ENCODE results near the gene CXCL11.
"Not testable (repeated sequence)": the region's sequence is repeated elsewhere in the genome, so short reads cannot be mapped to it uniquely, and the experiment has no call there.

The CXCL11 gene

DNA sequence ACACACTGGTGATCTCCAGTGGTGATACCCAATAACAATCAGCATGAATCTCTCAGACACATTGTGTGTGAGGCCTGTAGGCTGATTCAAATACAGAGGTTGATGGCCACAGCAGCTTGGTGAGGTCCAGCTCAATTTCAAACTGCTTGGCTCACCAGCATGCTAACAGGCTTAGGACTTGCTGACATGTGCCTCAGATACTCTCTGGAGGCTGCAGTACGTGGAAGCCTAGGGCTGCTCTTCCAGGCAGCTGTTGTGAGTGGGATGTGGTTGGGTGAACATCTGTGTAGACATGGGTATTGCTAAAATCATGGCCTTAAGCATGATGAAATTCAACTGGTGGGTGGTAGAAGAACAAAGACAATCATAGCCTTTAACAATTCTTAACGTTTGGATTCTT, 32.8 kb downstream of the CXCL11 start:
- in situ Hi-C loops (cut with HindIII; ENCODE audit: low sequenced_read_pairs) = no loop called here

DNA sequence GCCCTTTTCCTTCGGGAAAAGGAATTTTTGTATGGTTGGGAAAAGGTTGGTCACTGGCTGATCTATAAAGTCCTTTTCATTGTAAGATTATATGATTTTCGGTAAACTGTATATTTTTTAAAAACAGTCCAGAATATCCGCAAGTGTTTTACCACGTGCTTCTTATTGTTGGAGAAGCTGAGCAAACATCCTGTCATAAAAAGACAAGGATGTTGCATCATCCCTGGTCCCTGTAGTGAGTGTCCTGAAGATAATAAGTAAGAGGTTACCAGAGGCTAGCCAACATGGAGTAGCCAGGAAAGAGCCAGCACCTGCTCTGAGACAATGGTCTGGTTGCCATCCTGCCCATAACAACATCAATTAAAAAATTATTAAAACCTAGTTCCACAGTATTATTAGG, 33.7 kb downstream of the CXCL11 start:
- in situ Hi-C loops (cut with HindIII; ENCODE audit: low sequenced_read_pairs) = no loop called here

DNA sequence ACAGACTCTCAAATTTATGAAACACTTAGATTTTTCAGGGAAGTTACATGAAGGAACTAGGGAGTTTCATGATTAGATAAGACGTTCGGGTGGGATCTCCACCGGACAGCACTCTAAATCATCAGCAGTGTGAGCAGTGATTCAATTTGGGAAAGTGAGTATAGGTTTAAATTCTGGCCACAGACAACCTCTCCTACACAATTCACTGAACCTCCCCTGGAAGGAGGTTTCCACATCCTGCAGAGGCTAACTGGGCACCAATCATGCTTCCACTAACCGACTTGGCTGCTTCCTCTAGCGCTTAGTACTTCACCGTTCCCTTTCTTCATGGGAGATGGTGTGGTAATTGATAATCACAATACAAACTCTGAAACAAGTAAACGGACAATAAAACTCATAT, 34.2 kb downstream of the CXCL11 start:
- in situ Hi-C loops (cut with HindIII; ENCODE audit: low sequenced_read_pairs) = no loop called here

DNA sequence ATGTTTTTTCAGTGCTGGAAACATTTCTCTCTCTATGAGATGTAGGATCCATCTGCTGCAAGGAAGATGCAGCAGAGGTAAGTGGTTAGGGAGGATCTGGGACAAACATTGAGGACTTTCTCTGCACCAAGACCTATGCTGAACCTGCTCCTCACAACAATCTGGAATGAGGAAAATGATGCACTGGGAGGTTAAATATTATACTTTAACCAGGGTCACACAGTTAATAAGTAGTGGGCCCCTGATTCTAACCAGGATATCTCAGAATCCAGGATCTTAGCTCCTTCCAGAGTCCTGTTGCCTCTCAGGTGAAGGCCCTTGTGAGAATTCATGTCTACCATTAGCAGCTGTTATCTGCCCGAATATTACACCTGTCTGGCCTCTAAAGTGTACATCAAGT, 35.6 kb downstream of the CXCL11 start:
- in situ Hi-C loops (cut with HindIII; ENCODE audit: low sequenced_read_pairs) = no loop called here

DNA sequence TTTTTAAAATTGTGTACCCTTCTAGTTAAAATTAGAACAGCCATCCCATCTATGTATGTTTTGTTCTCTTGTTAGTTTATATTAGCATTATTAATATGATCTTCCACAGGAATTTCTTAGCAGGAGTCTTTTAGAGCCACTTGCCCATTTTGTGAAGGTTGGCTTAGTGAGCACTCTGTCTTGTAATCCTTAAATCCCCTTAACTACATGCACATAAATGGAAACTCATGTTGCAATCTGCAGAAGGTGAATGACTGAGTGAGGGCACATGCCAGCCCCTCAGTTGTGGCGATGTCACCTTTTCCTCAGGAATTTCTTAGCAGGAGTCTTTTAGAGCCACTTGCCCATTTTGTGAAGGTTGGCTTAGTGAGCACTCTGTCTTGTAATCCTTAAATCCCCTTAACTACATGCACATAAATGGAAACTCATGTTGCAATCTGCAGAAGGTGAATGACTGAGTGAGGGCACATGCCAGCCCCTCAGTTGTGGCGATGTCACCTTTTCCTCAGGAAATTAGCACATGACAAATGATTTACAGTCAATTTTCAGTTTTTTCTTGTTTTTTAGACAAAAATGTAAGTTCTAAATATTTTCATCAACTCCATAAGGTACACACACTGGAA, 37.2 kb downstream of the CXCL11 start:
- in situ Hi-C loops (cut with HindIII; ENCODE audit: low sequenced_read_pairs) = not testable (repeated sequence)

DNA sequence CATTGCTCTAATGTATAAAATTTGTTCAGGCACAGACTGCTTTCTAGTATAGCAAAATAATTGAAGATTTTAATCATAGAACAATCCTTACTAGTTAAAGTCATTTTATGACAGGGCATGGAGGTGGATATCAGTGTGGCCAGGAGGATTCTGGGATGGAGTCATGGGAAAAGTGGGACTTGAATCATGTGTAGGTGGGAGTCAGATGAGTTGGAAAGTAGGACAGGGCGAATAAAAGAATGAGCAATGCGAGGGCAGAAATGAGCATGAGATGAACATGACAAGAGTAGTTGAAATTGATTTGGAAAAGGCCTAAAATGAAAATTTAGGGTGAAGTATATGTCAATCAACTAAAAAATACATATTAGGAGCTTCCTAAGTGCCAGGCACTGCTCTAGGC, 37.9 kb downstream of the CXCL11 start:
- in situ Hi-C loops (cut with HindIII; ENCODE audit: low sequenced_read_pairs) = no loop called here

DNA sequence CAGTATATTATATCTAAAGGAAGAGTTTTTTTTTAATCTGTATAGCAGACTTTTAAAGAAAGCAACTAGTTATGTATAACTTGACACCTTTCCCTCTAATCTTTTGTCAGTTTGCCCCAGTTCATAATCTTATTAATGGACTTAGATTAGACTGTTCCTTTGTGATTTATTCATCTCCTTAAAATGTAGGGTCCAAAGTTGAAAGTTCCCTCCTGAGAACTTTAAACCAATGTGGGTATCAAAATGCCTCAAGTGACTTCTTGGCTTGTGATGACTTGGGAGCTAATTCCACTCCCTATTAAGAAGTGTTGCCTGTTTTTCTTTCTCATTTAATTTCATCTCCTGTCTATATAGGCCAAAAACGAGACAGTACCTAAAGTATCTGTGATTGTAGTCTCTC, 38.8 kb downstream of the CXCL11 start:
- in situ Hi-C loops (cut with HindIII; ENCODE audit: low sequenced_read_pairs) = no loop called here

DNA sequence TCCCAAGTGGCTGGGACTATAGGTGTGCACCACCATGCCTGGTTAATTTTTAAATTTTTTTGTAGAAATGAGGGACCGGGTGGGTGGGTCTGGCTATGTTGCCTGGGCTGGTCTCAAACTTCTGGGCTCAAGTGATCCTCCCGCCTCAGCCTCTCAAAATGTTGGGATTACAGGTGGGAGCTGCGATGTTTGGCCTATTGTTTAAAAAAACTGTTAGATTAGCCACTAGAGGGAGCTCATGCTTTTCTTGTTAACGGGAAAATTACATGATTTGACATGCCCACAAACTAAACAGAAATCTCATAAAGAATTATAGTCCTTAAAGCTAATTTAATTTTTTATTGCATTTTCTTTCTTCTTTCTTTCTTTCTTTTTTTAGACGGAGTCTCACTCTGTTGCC, 40.1 kb downstream of the CXCL11 start:
- in situ Hi-C loops (cut with HindIII; ENCODE audit: low sequenced_read_pairs) = no loop called here

DNA sequence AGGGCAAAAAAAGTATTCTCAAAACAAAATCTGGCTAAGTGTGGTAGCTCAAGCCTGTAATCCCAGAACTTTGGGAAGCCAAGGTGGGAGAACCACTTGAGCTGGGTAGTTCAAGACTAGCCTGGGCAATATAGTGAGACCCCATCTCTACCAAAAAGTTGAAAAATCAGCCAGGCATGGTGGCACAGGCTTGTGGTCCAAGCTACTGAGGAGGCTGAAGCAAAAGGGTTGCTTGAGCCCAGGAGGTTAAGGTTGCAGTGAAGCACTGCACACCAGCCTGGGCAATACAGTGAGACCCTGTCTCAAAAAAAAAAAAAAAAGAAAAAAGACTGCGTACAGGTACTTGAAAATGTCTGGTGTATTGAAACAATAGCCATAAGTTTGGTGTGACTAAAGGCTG, 43.4 kb downstream of the CXCL11 start:
- in situ Hi-C loops (cut with HindIII; ENCODE audit: low sequenced_read_pairs) = loop anchor here (5.0 kb wide), 1 partner anchor 65 kb away; no protein-coding TSS in a partner anchor

DNA sequence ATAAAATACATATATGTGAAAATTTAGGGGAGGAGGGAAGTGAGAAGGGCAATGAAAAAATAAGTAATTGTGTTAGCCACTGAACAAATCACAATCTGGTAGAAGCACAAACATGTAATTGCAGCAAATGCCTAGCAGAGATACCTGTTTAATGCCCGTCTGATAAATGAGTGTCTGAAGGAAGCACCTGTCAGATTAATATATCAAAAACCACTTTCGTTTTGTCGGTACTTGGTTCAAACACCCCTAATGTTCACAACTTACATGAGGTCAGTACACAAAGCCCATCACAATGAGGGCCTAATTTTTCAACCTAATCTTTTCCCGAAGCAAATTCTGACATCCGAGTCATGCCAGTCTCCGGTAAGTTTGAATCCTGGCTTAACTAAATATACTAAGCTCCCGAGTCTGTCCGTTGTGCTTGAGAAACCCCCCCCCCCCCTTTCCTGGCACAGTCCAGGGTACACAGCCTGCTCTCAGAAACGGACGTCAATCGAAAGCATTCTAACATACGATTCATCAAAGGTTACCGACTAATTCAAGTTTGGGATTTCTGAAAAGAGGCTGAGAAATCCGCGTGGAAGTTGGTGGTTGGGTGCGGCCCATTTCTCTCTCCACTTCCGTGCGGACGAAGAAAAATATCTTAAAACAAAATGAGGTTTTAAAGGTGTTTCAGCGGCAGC, 45.9 kb downstream of the CXCL11 start:
- in situ Hi-C loops (cut with HindIII; ENCODE audit: low sequenced_read_pairs) = loop anchor here (5.0 kb wide), 1 partner anchor 67 kb away; no protein-coding TSS in a partner anchor

DNA sequence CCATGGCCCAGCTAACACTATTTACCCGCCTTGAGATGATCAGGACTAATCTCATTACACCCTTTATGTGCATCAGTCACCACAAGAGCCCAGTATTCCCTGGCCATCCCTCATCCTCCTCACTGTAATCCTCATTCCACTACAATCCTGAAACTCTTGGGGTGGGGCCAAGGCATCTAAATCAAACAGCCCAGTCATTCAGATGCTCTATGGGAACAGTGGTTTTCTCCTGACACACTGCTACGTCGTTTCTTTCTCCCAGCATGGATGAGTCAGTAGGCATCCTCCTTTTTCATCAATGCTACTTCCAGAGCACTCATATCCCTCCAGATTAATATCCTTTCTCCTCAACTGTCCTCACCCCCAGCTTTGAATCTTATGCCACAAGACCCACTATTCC, 50.8 kb downstream of the CXCL11 start:
- in situ Hi-C loops (cut with HindIII; ENCODE audit: low sequenced_read_pairs) = no loop called here
